B cell (primary cell): ENCODE results near the gene SCARB2. TPM values are rescaled to one million over a fixed set of nuclear protein-coding genes. Genes with fewer than 3 reads are reported as not detected.

Experiments used
- ATAC-seq: fragments of 200-7000 bp; cut with Tn5 transposase; one replicate; pipeline ENCODE4 v1.10.0; 2021; ENCODE audit warnings: low read depth, mild to moderate bottlenecking, moderate number of reproducible peaks, moderate library complexity
- CTCF ChIA-PET: fragments of 350-600 bp; sonication (Branson Sonifier 250); formaldehyde crosslinking; loops from one replicate; lab custom pipeline; 2021; ENCODE audit warnings: antibody characterized with exemption, inconsistent platforms; lab: Charles Lee
- POLR2A ChIA-PET: fragments of 350-600 bp; sonication (Branson Sonifier 250); formaldehyde crosslinking; loops from one replicate; lab custom pipeline; 2021; ENCODE audit warnings: antibody characterized with exemption; lab: Charles Lee
- DNase-seq: peaks from one replicate; pipeline ENCODE4 v3.0.0; 2013
- H2AFZ ChIP-seq: 2 replicates; pipeline ENCODE4 v1.6.1; 2012; ENCODE audit warnings: mild to moderate bottlenecking, low read depth, low read length; ENCODE audit not compliant: insufficient read depth, poor library complexity, severe bottlenecking
- H3K27ac ChIP-seq, 2 donors: 1 replicate in 1 of 2; 2 replicates in 1 of 2; pipeline ENCODE4 v1.5.1; 2012 to 2013; ENCODE audit warnings: low read length in 2 of 2, mild to moderate bottlenecking in 2 of 2, moderate library complexity in 1 of 2
- H3K27me3 ChIP-seq, 4 experiments: fragments of 200-600 bp in 1 of 4; sonication (generic) in 1 of 4; replicated peaks in 1 of 4; 1 replicate in 2 of 4; 2 replicates in 2 of 4; pipeline versions ENCODE4 v1.6.1 to v1.7.0; 2013 to 2016; ENCODE audit warnings: low read length in 3 of 4, mild to moderate bottlenecking in 2 of 4, mixed read lengths in 1 of 4, moderate library complexity in 1 of 4; ENCODE audit not compliant: insufficient read depth in 4 of 4, control insufficient read depth in 3 of 4; ENCODE audit errors: control extremely low read depth in 1 of 4
- H3K36me3 ChIP-seq, 2 experiments: replicated peaks in 1 of 2; 1 replicate in 1 of 2; 2 replicates in 1 of 2; pipeline versions ENCODE4 v1.6.1 to v1.7.1; 2013; ENCODE audit warnings: low read length in 1 of 2; ENCODE audit not compliant: insufficient read depth in 2 of 2, control insufficient read depth in 1 of 2; ENCODE audit errors: control extremely low read depth in 1 of 2, extremely low read depth in 1 of 2
- H3K4me1 ChIP-seq, 2 donors: fragments of 200-600 bp in 1 of 2; sonication (generic) in 1 of 2; 1 replicate in 1 of 2; 2 replicates in 1 of 2; pipeline versions ENCODE4 v1.5.1 to v1.6.1; 2013 to 2017; ENCODE audit warnings: low read length in 2 of 2; ENCODE audit not compliant: control insufficient read depth in 2 of 2, insufficient read depth in 2 of 2
- H3K4me2 ChIP-seq: replicated peaks from 2 replicates; pipeline ENCODE3; 2012; ENCODE audit warnings: mild to moderate bottlenecking, low read depth, low read length; ENCODE audit not compliant: poor library complexity, severe bottlenecking
- H3K4me3 ChIP-seq, 5 experiments: fragments of 200-600 bp in 1 of 5; sonication (generic) in 1 of 5; 1 replicate in 3 of 5; 2 replicates in 2 of 5; pipeline versions ENCODE4 v1.5.1 to v1.7.0; 2011 to 2016; ENCODE audit warnings: low read length in 4 of 5, mild to moderate bottlenecking in 4 of 5, low read depth in 2 of 5, control low read depth in 1 of 5, moderate library complexity in 1 of 5; ENCODE audit not compliant: insufficient read depth in 1 of 5; ENCODE audit errors: control extremely low read depth in 1 of 5, extremely low read depth in 1 of 5
- H3K79me2 ChIP-seq: fragments of 200-600 bp; sonication (generic); one replicate; pipeline ENCODE4 v1.6.0; 2016; ENCODE audit warnings: low read length; ENCODE audit not compliant: control insufficient read depth, insufficient read depth
- H3K9ac ChIP-seq: fragments of 200-600 bp; sonication (generic); 2 replicates; pipeline ENCODE4 v1.6.1; 2017; ENCODE audit warnings: mild to moderate bottlenecking, low read length, moderate library complexity
- H3K9me3 ChIP-seq, 3 donors: one replicate each; pipeline versions ENCODE4 v1.6.1 to v1.7.1; 2013; ENCODE audit warnings: low read length in 2 of 3; ENCODE audit not compliant: control insufficient read depth in 2 of 3, insufficient read depth in 1 of 3; ENCODE audit errors: control extremely low read depth in 1 of 3
- H4K20me1 ChIP-seq: 2 replicates; pipeline ENCODE4 v1.6.0; 2012; ENCODE audit warnings: mild to moderate bottlenecking, low read length; ENCODE audit not compliant: insufficient read depth, control insufficient read depth, poor library complexity, severe bottlenecking
- H3K27ac Mint-ChIP-seq: one replicate; pipeline ENCODE4 v1.8.0; 2021; ENCODE audit warnings: mixed read lengths
- H3K27me3 Mint-ChIP-seq: one replicate; pipeline ENCODE4 v1.8.0; 2021; ENCODE audit warnings: mixed read lengths
- H3K4me1 Mint-ChIP-seq: one replicate; pipeline ENCODE4 v1.8.0; 2021; ENCODE audit warnings: mixed read lengths
- H3K4me3 Mint-ChIP-seq: one replicate; pipeline ENCODE4 v1.8.0; 2021; ENCODE audit warnings: mixed read lengths
- H3K9me3 Mint-ChIP-seq: one replicate; pipeline ENCODE4 v1.8.0; 2022; ENCODE audit warnings: mixed read lengths; ENCODE audit not compliant: insufficient read depth
- EZH2 ChIP-seq: IDR thresholded peaks from 2 replicates; pipeline ENCODE4 v1.6.1; 2012; ENCODE audit warnings: borderline replicate concordance, low read depth, mild to moderate bottlenecking, moderate library complexity, low read length; ENCODE audit not compliant: insufficient read depth, poor library complexity, severe bottlenecking
- WGBS: methylation state at CpG from one replicate; pipeline ENCODE4 v1.1.5; 2013; ENCODE audit warnings: missing lambda C conversion rate; ENCODE audit not compliant: insufficient coverage; 5-methylcytosine and 5-hydroxymethylcytosine counted together
- intact Hi-C: fragments of 100-400 bp; cut with micrococcal nuclease; formaldehyde crosslinking; loops from one replicate; pipeline ENCODE4 v1.10.0; 2022
- polyA plus RNA-seq: library from polyadenylated mRNA; depleted of rRNA; stranded (reverse); fragments of >200 nt; gene quantifications from 2 replicates; pipeline ENCODE4 v1.2.3, GENCODE V29; 2012
- total RNA-seq, 2 donors: library from RNA; stranded (reverse); fragments of 120-200 nt in 1 of 2; gene quantifications; 1 replicate in 1 of 2; 2 replicates in 1 of 2; pipeline versions ENCODE4 v1.2.3 to v1.2.4, GENCODE V29; 2013 to 2022
- TF ChIP-seq, protein P1 (sequence below): fragments of 200-600 bp; IDR thresholded peaks from one replicate; pipeline ENCODE4 v1.8.0; 2022; ENCODE audit warnings: antibody characterized with exemption, mild to moderate bottlenecking

SCARB2 gene
- total and polyA plus RNA-seq, 2 donors (not counting 1 experiment from before 2014, with no cell fraction given), result 7.8 to 30.3 TPM

DNA sequence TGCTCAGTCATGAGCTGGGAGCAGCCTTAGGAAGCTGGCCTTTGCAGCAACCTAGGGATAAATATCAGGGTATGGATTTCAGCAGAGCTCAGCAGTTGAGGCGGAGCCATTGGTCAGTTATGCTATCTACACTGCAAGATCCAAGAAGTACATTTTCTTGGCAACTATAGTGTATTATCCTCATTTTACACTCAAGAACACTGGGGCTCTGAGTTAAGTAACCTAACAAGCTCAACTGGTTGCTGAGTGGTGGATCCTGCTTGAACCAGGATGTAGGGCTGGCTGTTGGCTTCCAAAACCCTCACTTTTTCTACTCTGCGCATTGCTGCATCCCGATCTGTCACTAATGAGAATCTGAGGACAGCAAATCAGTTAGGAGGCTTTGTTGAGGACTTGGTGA is 1.5 kb upstream of the SCARB2 start:
- ChIA-PET CTCF (interaction anchor here (1.4 kb wide), 1 partner anchor 37 kb away, joined by 3 read pairs; no protein-coding TSS in a partner anchor), POLR2A (no interaction called here)
- Mint-ChIP-seq H3K4me1 (peaks cover 38% of the 10 kb centered on the region), H3K27ac (peak overlapping the region; percentile 66), H3K27me3 (no peaks in the 10 kb centered on the region), H3K4me3 (peak overlapping the region; percentile 89), H3K9me3 (no peaks in the 10 kb centered on the region)
- Histone ChIP-seq H3K27ac (peak overlapping the region in 1 of 2 donors; percentile 85), H3K9me3 (no peaks in the 10 kb centered on the region), H3K27me3 (no peaks in the 10 kb centered on the region), H2AFZ (no peak overlapping the region), H3K4me3 (no peak overlapping the region), H4K20me1 (no peaks in the 10 kb centered on the region), H3K36me3 (no peaks in the 10 kb centered on the region), H3K4me1 (peaks cover 38 to 40% of the 10 kb centered on the region in 2 donors), H3K4me2 (peak overlapping the region; percentile 72), H3K9ac (no peak overlapping the region), H3K79me2 (peaks cover 34% of the 10 kb centered on the region)
- intact Hi-C loops, result loop anchor here (2.0 to 10.0 kb wide), 2 partner anchors 490 to 980 kb away; partner anchors contain the start of gene USO1
- ATAC-seq (no peak), DNase-seq (no peak)
- no peak for TF ChIP-seq EZH2
- TF ChIP-seq, protein P1, sequence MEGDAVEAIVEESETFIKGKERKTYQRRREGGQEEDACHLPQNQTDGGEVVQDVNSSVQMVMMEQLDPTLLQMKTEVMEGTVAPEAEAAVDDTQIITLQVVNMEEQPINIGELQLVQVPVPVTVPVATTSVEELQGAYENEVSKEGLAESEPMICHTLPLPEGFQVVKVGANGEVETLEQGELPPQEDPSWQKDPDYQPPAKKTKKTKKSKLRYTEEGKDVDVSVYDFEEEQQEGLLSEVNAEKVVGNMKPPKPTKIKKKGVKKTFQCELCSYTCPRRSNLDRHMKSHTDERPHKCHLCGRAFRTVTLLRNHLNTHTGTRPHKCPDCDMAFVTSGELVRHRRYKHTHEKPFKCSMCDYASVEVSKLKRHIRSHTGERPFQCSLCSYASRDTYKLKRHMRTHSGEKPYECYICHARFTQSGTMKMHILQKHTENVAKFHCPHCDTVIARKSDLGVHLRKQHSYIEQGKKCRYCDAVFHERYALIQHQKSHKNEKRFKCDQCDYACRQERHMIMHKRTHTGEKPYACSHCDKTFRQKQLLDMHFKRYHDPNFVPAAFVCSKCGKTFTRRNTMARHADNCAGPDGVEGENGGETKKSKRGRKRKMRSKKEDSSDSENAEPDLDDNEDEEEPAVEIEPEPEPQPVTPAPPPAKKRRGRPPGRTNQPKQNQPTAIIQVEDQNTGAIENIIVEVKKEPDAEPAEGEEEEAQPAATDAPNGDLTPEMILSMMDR, result no peak
- WGBS, result no CpG with 5 or more reads among the region's 3 CpGs

DNA sequence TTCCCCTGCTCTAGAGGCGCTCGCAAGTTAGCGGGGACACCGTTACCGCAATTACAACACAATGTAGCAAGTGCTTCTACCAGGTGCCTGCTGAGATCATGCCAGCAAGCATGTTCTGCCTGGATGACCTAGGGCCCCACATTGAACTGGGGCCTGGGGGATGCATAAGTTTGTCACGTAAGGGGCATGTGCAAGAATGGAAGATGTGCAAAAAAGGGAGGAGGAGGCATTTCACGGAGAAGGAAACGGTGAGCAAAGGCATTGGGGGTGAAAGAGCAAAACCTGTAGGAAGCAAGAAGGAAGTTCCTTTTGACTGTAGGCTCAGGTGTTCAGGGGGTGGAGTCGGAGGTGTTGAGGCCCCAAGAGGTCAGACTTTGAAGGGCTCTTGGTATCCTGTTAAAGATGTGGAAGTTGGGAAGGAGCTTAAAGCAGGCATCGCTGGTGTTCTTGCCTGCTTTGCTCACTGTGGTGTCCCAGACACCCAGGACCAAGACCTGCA is 602 bp upstream of the SCARB2 start:
- H3K4me1 Mint-ChIP-seq, result peaks cover 44% of the 10 kb centered on the region
- intact Hi-C loops, result loop anchor here (1.0 to 10.0 kb wide), 4 partner anchors 66 to 981 kb away; partner anchors contain the start of genes NUP54, SDAD1 and USO1
- POLR2A ChIA-PET, result interaction anchor here (1.1 to 1.4 kb wide), 2 partner anchors 14 to 66 kb away, joined by 4 to 5 read pairs; partner anchors contain the start of gene NUP54
- no peaks in the 10 kb centered on the region for H3K36me3 ChIP-seq
- 9% methylated on average over 10 of the region's 10 CpGs for WGBS
- no peak for TF ChIP-seq EZH2
- TF ChIP-seq, protein P1, result no peak
- no peaks in the 10 kb centered on the region for H3K9me3 Mint-ChIP-seq
- ATAC-seq (no peak), DNase-seq (no peak)
- H3K27me3 ChIP-seq, result no peaks in the 10 kb centered on the region
- peak overlapping the region; percentile 89 for H3K4me3 Mint-ChIP-seq
- no peaks in the 10 kb centered on the region for H3K9me3 ChIP-seq
- CTCF ChIA-PET, result interaction anchor here (2.3 kb wide), 1 partner anchor 14 kb away, joined by 10 read pairs; no protein-coding TSS in a partner anchor
- H3K27ac ChIP-seq, result peak overlapping the region; percentile 85 to 86
- no peaks in the 10 kb centered on the region for H3K27me3 Mint-ChIP-seq
- H4K20me1 ChIP-seq, result no peaks in the 10 kb centered on the region
- H3K27ac Mint-ChIP-seq, result peak overlapping the region; percentile 96
- H3K4me1 ChIP-seq, result peaks cover 44 to 45% of the 10 kb centered on the region in 2 donors
- peak overlapping the region; percentile 72 for H3K4me2 ChIP-seq
- H3K9ac ChIP-seq, result peak overlapping the region; percentile 87
- H2AFZ ChIP-seq, result peak overlapping the region; percentile 81
- peak overlapping the region; percentile 54 to 87 (median 71) for H3K4me3 ChIP-seq
- peaks cover 38% of the 10 kb centered on the region for H3K79me2 ChIP-seq
